Activated CD8-positive, alpha-beta T cell treated with anti-CD3 and anti-CD28 coated beads for 36 hours (primary cell): ENCODE results near the gene WIF1. TPM values are rescaled to one million over a fixed set of nuclear protein-coding genes. Genes with fewer than 3 reads are reported as not detected.

Experiments used
- ATAC-seq: fragments of 200-7000 bp; cut with Tn5 transposase; one replicate; pipeline ENCODE4 v1.10.0; 2021; ENCODE audit warnings: mild to moderate bottlenecking, moderate library complexity
- CTCF ChIA-PET: fragments of 350-600 bp; sonication (Branson Sonifier 250); formaldehyde crosslinking; loops from one replicate; lab custom pipeline; 2021; ENCODE audit warnings: antibody characterized with exemption; lab: Charles Lee
- POLR2A ChIA-PET: fragments of 350-600 bp; sonication (Branson Sonifier 250); formaldehyde crosslinking; loops from one replicate; lab custom pipeline; 2021; ENCODE audit warnings: antibody characterized with exemption; lab: Charles Lee
- DNase-seq: peaks from one replicate; pipeline ENCODE4 v3.0.0-alpha.2; 2020
- H3K27ac Mint-ChIP-seq: one replicate; pipeline ENCODE4 v1.8.0; 2021; ENCODE audit warnings: mild to moderate bottlenecking, mixed read lengths
- H3K27me3 Mint-ChIP-seq: one replicate; pipeline ENCODE4 v1.8.0; 2021; ENCODE audit warnings: mixed read lengths
- H3K36me3 Mint-ChIP-seq: one replicate; pipeline ENCODE4 v1.8.0; 2021; ENCODE audit warnings: low read depth, mixed read lengths
- H3K4me1 Mint-ChIP-seq: one replicate; pipeline ENCODE4 v1.8.0; 2021; ENCODE audit warnings: low read depth, mixed read lengths
- H3K4me3 Mint-ChIP-seq: one replicate; pipeline ENCODE4 v1.8.0; 2021; ENCODE audit warnings: mild to moderate bottlenecking, moderate library complexity, mixed read lengths
- H3K9me3 Mint-ChIP-seq: one replicate; pipeline ENCODE4 v1.8.0; 2021; ENCODE audit warnings: mixed read lengths
- CTCF ChIP-seq: fragments of 200-600 bp; IDR thresholded peaks from one replicate; pipeline ENCODE4 v1.8.0; 2022; ENCODE audit warnings: antibody characterized with exemption, mild to moderate bottlenecking
- intact Hi-C: fragments of 100-400 bp; cut with micrococcal nuclease; formaldehyde crosslinking; loops from one replicate; pipeline ENCODE4 v1.10.0; 2022
- total RNA-seq, 2 experiments: library from RNA; stranded (reverse); gene quantifications; one replicate each; pipeline ENCODE4 v1.2.3, GENCODE V29; 2021

Gene WIF1
- total RNA-seq, 2 experiments from 2014 or later = not detected

DNA sequence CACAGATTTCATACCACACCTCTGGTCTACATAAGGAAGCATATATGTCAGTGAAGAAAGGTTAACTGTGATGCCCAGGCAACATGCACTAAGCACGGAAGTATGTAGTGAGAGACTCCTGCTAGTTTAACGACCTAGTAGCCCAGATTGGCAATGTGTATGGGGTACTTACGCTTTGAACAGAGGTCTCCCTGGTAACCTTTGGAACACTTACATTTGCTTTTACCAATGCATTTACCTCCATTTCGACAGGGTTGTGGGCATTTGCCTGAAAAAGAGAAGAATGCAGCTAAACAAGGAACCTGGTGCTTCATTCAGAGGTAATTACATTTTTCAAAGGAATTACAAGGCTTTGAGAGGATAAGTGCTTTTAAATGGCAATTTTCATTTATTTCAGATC lies 65.2 kb downstream of the WIF1 start:
- H3K9me3 Mint-ChIP-seq = no peaks in the 10 kb centered on the region
- no peaks in the 10 kb centered on the region for H3K4me1 Mint-ChIP-seq
- H3K4me3 Mint-ChIP-seq = no peak overlapping the region
- peaks cover 19% of the 10 kb centered on the region for H3K27me3 Mint-ChIP-seq
- intact Hi-C loops = no loop called here
- ChIA-PET POLR2A (no interaction called here), CTCF (no interaction called here)
- no peak overlapping the region for H3K27ac Mint-ChIP-seq
- H3K36me3 Mint-ChIP-seq = no peaks in the 10 kb centered on the region
- ATAC-seq (no peak), DNase-seq (no peak)
- no peak for TF ChIP-seq CTCF

- Mint-ChIP-seq H3K27ac (no peak overlapping the region), H3K9me3 (no peaks in the 10 kb centered on the region), H3K36me3 (no peaks in the 10 kb centered on the region), H3K4me1 (no peaks in the 10 kb centered on the region), H3K27me3 (peaks cover 14% of the 10 kb centered on the region), H3K4me3 (no peak overlapping the region)
- ChIA-PET CTCF (interaction anchor here (0.7 to 1.2 kb wide), 2 partner anchors 181 to 249 kb away, joined by 3 read pairs; no protein-coding TSS in a partner anchor), POLR2A (no interaction called here)
- intact Hi-C loops = no loop called here
- DNase-seq (no peak), ATAC-seq (no peak)
- TF ChIP-seq CTCF = no peak
These were observed 69.9 kb downstream of the WIF1 start for GRCh38 chr12:65051218-65051617.

- no peak overlapping the region for H3K4me3 Mint-ChIP-seq
- DNase-seq = no peak
- ChIA-PET POLR2A (no interaction called here), CTCF (no interaction called here)
- no peak for ATAC-seq
- intact Hi-C loops = no loop called here
- no peaks in the 10 kb centered on the region for H3K36me3 Mint-ChIP-seq
- H3K27me3 Mint-ChIP-seq = peaks cover 24% of the 10 kb centered on the region
- no peak for TF ChIP-seq CTCF
- no peaks in the 10 kb centered on the region for H3K9me3 Mint-ChIP-seq
- H3K4me1 Mint-ChIP-seq = no peaks in the 10 kb centered on the region
- no peak overlapping the region for H3K27ac Mint-ChIP-seq
These were observed 75.8 kb downstream of the WIF1 start for GRCh38 chr12:65045269-65045668.

- ATAC-seq = no peak
- H3K9me3 Mint-ChIP-seq = peaks cover 3% of the 10 kb centered on the region
- POLR2A ChIA-PET = no interaction called here
- no peaks in the 10 kb centered on the region for H3K4me1 Mint-ChIP-seq
- no peak for DNase-seq
- CTCF ChIA-PET = interaction anchor here (0.9 kb wide), 1 partner anchor 11 kb away, joined by 4 read pairs; no protein-coding TSS in a partner anchor
- H3K27me3 Mint-ChIP-seq = peaks cover 19% of the 10 kb centered on the region
- no peaks in the 10 kb centered on the region for H3K36me3 Mint-ChIP-seq
- intact Hi-C loops = no loop called here
- H3K4me3 Mint-ChIP-seq = no peak overlapping the region
- no peak for TF ChIP-seq CTCF
- no peak overlapping the region for H3K27ac Mint-ChIP-seq
These were observed 81.8 kb downstream of the WIF1 start for GRCh38 chr12:65039301-65039700.

- intact Hi-C loops = no loop called here
- TF ChIP-seq CTCF = no peak
- H3K4me3 Mint-ChIP-seq = no peak overlapping the region
These were observed 96.0 kb downstream of the WIF1 start for GRCh38 chr12:65025136-65025535.

More at GRCh38 chr12:65025136-65025535, 96.0 kb downstream of the WIF1 start:
- ATAC-seq (no peak), DNase-seq (no peak)
- H3K36me3 Mint-ChIP-seq = no peaks in the 10 kb centered on the region
- CTCF ChIA-PET = no interaction called here
- POLR2A ChIA-PET = no interaction called here
- H3K27ac Mint-ChIP-seq = no peak overlapping the region
- H3K27me3 Mint-ChIP-seq = peaks cover 2% of the 10 kb centered on the region
- peaks cover 6% of the 10 kb centered on the region for H3K9me3 Mint-ChIP-seq
- no peaks in the 10 kb centered on the region for H3K4me1 Mint-ChIP-seq
